ENCODE results near the gene FARS2.
"Not testable (repeated sequence)": the region's sequence is repeated elsewhere in the genome, so short reads cannot be mapped to it uniquely, and the experiment has no call there.

FARS2 gene

GRCh38 chr6:5630636-5631035, 369.3 kb downstream of the FARS2 start:
- DNase-seq, result no peak

- DNase-seq, result no peak
These were observed 371.1 kb downstream of the FARS2 start for GRCh38 chr6:5632348-5632935.

DNA sequence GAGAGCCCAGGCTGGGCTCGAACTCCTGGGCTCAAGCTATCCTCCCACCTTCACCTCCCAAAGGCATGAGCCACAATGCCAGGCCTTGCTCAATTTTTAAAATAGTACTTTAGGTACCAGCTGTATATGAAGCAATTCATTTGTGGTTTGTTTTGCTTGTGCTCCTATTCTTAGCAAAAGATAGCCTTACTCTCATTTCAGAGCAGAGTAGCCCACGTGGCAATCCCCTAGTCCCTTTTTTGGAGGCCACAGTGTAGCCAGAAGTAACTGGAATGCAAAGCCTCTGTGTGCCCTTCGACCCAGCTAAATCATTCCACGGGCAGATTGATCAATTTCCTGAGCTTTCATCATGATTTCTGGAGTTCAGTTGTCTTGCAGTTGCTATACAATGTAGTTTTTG, 373.2 kb downstream of the FARS2 start:
- DNase-seq, result no peak

GRCh38 chr6:5636210-5637030, 375.1 kb downstream of the FARS2 start:
- DNase-seq, result no peak

DNA sequence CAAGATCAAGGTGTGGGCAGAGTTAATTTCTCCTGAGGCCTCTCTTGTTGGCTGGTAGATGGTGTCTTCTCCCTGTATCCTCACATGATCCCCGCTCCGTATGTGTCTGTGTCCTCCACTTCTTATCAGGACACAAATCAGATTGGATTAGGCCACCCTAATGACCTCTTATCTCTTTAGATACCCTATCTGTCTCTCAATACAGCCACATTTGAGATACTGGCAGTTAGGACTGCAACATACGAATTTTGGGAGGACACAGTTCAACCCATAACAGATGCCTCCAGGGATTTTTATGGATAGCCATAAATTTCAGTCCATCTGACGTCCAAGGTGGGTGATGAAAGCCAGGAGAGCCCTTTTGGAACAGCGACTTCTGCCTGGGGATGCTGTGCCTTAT, 376.4 kb downstream of the FARS2 start:
- DNase-seq, result no peak

DNA sequence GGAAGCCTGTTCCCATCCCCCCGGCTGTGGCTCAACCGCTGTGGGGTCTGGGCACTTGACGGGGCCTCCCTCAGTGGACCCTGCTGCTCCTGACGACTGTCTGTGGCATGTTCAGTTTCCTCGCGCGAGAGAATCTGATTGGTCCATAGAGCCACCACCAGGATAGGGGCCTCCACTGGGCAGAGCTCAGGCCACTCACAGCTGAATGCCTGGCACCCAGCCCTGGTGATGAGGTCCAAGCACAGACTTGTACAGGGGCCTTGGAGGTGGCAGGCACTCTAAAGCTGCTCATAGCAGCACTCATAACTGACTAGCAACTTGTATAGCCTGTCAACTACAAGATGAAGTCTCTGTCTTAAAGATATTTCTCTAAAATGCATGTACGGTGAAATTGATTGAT, 377.4 kb downstream of the FARS2 start:
- peak in 41 of 56 donors; percentile 5 to 81 (median 33) for DNase-seq

- no peak for DNase-seq
These were observed 377.9 kb downstream of the FARS2 start for GRCh38 chr6:5639193-5639592.

DNA sequence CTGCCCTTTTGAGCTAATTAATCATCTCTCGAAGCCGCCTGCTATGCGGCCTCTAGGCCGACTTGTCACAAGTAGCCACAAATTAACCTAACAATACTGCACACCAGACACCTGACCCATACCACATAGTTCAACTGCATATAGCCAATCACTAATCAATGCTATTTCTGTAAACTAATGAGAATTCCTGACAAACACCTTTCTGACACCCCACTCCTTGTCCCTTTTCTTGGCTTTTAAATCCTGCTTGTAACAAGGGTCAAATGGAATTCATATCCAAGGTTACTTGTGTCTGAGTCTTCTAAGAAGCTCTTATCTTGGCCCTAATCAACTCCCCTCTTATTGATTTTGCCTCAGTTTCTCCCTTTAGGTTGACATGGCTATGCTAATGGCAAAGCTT, 379.3 kb downstream of the FARS2 start:
- DNase-seq, result no peak

DNA sequence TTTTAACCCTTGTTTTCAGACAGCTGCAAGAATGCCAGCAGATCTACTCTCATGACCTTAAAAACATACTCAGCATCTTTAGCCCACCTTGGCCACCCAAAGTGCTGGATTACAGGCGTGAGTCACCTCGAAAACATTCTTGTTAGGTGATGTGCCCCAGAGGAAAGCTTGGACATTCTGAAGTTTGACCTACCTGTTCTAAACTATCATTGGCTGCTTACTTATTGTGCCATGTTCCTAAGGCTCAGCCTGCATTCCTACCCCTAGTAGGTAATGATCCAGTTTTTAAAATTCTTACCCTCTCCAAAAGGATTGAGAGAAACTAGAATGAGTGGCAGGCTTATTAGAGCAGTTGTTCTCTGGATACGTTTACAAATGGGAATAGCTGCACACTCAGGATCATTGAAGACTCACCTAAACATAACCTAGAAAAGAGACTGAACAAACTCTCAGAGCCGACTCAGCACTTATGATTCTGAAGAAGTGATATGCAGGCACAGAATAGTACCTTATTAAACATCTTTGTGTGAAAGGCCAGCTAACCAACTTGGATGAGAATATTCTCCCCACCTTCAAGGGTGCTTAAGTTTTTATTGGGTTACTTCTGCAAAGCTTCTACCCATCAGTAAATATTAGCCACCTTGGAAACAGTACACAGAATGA, 383.3 kb downstream of the FARS2 start:
- DNase-seq, result no peak

GRCh38 chr6:5645328-5646290, 384.3 kb downstream of the FARS2 start:
- DNase-seq, result peak in 1 of 56 donors; percentile 40

DNA sequence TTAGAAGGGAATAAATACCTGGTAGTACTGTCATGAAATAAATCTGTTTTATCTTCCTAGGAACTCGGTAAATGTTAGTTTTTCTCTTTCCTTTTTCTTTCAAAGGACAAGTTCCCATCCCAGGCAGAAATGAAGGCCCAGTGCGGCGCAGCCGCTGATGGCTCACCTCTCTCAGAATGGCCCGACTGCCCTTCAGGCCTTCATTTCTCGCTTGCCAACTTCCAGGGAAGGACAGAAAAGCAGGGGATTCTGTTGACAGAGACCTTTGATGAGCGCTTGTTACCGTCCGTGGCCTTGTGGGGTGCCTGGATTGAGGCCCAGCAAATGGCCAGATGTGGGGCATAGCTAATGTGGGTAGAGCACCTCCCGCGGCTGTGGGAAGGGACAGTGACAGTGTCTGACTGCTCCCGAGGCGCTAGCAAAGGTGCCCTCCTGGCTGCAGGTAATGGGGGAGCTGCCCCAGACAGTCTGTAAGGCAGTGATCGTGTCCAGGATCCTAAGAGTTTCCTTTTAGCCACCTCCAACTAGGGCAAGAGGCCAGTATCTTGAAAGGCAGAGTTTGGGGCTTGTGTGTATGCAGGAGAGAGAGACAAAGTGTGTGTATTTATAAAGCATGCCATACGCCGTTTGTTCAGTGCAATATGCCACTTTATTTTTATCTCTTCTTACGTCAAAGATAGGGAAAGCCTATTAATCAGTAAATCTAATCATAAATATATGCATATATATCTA, 391.3 kb downstream of the FARS2 start:
- no peak for DNase-seq

DNA sequence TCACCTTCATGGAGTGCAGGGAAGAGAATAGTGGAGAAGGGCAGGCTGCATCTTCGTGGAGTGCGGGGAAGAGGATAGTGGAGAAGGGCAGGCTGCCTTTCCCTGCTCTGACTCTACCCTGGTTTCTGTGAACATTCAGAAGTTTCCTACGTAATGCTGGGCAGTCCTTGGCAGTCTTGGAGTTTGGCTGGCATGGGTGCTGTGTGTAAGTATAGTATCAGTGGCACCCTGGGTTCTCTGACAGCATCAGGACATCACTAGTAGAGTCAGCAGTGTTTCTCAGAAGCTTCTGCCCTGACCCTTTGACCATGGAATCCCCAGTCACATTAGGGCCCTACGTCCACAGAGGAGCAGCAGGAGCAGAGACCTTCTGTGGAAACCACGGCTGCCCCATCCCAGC, 392.5 kb downstream of the FARS2 start:
- no peak for DNase-seq

GRCh38 chr6:5656226-5656625, 394.9 kb downstream of the FARS2 start:
- DNase-seq, result no peak

- DNase-seq, result not testable (repeated sequence)
These were observed 395.4 kb downstream of the FARS2 start for GRCh38 chr6:5656695-5657094.

- no peak for DNase-seq
These were observed 396.5 kb downstream of the FARS2 start for GRCh38 chr6:5657684-5658430.

- DNase-seq, result no peak
These were observed 398.2 kb downstream of the FARS2 start for GRCh38 chr6:5659467-5659866.

DNA sequence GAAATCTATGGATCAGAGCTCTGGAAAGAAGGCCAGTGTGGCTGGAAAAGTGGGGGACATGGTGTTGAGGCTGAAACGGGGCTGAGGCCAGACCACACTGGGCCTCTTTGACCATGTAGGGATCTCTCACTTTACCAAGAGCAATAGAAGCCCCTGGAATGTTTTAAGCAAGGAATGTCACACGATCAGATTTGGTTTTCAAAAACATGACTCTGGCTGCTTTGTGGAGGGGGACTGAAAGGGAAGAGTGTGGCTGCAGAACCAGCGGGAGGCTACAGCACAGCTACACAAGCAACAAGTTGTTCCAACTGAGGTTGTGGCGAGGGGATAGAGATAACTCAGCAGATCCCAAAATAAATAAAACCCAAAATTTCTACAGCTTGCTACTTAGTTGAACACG, 399.5 kb downstream of the FARS2 start:
- no peak for DNase-seq

DNA sequence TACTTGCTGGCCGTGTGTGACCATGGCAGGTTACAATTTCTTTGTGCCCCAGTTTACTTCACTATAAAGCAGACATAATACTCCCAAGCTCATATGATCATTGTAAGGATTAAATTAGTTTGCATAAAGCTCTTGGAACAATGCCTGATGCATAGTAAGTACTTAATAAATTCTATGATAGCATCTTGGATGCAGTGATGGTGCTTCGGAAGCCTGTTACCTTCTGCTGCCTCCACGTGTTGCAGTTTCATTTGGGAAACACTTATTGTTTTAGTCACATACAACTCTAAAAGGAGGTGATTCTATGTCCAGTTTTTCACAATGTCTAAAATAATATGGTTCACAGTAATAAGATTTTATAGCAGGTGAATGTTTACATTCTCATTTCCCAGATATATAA, 401.5 kb downstream of the FARS2 start:
- no peak for DNase-seq

DNA sequence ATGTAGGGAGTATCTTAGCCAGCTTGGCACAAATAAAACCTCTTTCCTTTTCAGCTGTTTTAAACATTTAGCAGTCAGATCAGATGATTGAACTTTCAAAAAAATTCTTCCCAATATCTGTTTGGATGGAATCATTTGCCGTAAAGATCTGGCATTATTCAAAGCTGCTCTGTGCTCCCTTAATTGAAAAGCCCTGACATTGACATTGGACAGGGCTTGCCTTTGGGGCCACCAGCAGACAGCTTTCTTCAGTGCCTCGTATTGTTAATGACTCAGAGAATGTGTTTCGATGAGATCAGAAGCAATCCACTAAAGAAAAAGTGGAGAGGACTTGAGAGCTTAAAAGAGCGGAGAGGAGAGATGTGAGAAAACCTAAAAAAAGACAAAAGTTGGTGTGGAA, 401.9 kb downstream of the FARS2 start:
- no peak for DNase-seq

- DNase-seq, result peak in 1 of 56 donors; percentile 8
These were observed 402.4 kb downstream of the FARS2 start for GRCh38 chr6:5663739-5664138.
